ENCODE measurements around the gene BRAT1. TPM values are rescaled to one million over a fixed set of nuclear protein-coding genes. Genes with fewer than 3 reads are reported as not detected.

The BRAT1 gene
- total RNA-seq, 4 donors from 2014 or later, result 40.5 to 88.4 (median 60.6) TPM

DNA sequence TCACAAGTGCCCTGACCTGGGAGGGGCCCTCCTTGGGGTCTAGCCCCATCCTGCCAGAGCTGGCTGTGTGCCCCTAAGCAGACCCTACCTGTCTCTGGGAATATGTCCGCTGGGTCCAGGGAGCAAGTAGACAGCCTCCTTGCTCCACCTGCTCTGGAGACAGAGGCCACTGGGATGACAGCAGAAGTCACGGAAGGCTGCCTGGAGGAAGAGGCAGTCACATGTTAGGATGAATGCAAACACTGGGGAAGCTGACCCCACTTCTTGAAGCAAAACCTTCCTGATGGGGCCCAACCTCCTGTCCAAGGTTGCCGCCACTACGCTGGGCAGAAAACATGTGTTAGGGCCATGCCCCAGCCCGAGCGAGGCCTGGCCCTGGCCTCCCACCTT lies 47.4 kb downstream of the BRAT1 start:
- intact Hi-C loops (cut with DNase I; ENCODE audit: low total_unique reads), result no loop called here
- WGBS, 2 donors, result 62 to 71% methylated on average over 6 of the region's 6 CpGs
- DNase-seq (ENCODE audit: low spot score in 2 of 2), result no peak
- H3K4me3 ChIP-seq (ENCODE audit: low read depth, poor library complexity, severe bottlenecking), result no peak overlapping the region
- TF ChIP-seq POLR2A (IDR thresholded peaks at IDR 0.05), result no peak
- TF ChIP-seq, protein P1, sequence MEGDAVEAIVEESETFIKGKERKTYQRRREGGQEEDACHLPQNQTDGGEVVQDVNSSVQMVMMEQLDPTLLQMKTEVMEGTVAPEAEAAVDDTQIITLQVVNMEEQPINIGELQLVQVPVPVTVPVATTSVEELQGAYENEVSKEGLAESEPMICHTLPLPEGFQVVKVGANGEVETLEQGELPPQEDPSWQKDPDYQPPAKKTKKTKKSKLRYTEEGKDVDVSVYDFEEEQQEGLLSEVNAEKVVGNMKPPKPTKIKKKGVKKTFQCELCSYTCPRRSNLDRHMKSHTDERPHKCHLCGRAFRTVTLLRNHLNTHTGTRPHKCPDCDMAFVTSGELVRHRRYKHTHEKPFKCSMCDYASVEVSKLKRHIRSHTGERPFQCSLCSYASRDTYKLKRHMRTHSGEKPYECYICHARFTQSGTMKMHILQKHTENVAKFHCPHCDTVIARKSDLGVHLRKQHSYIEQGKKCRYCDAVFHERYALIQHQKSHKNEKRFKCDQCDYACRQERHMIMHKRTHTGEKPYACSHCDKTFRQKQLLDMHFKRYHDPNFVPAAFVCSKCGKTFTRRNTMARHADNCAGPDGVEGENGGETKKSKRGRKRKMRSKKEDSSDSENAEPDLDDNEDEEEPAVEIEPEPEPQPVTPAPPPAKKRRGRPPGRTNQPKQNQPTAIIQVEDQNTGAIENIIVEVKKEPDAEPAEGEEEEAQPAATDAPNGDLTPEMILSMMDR (IDR thresholded peaks at IDR 0.05), result no peak

DNA sequence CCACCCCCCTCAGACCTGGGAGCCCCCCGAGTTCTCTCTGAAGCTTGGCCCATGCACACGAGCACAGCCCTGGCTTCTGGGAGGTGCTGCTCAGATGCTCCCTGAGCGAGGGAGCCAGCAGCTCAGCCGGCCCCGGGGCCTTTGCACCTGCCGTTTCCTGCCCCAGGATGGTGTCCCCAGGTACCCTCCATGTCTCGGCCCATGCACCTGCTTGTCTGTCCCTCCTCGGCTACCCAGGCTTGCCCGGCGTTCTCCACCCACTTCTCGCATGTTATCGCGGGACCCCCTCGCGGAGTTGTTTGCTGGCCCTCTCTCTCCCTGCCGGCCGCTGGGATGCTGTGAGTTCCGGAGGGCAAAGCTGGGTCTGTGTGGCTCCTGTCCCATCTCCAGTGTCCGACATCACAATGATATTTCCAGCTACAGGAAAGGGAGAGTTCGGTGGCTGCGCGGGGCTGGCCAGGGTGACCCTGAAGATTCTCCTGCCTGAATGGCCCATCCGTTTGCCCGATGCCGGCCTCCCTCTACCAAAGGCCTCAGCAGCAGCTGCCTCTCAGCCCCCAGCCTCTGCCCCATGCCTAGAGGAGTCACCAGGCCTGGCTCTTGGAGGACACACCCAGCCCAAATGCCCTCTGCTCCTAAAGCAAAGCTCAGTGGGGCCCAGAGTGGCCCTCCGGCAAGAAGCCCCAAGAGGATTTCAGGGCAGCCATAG lies 48.0 kb downstream of the BRAT1 start:
- intact Hi-C loops (cut with DNase I; ENCODE audit: low total_unique reads), result no loop called here
- no peak overlapping the region for H3K4me3 ChIP-seq (ENCODE audit: low read depth, poor library complexity, severe bottlenecking)
- WGBS, 2 donors, result 87 to 92% methylated on average over 24 to 26 of the region's 26 CpGs
- no peak for TF ChIP-seq POLR2A (IDR thresholded peaks at IDR 0.05)
- TF ChIP-seq, protein P1 (IDR thresholded peaks at IDR 0.05), result no peak
- no peak for DNase-seq (ENCODE audit: low spot score in 2 of 2)

DNA sequence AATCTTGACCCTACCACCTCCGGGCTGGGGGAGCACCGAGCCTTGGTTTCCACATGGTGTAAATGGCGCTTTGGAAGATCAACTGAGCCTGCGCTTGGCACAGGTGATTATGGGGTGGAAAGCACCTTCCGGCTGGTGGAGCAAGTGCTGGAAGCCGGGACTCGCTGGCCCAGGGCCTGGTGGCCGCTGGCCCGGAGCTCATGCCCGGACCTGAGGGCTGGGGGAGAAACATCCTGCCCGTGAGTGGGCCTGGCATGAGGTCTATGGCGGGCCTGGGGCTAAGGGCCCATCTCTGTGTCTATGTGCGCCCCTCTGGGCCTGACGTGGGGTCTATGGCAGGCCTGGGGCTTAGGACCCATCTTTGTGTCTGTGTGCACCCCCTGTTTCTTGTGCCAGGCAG lies 49.9 kb downstream of the BRAT1 start:
- no peak for DNase-seq (ENCODE audit: low spot score in 2 of 2)

DNA sequence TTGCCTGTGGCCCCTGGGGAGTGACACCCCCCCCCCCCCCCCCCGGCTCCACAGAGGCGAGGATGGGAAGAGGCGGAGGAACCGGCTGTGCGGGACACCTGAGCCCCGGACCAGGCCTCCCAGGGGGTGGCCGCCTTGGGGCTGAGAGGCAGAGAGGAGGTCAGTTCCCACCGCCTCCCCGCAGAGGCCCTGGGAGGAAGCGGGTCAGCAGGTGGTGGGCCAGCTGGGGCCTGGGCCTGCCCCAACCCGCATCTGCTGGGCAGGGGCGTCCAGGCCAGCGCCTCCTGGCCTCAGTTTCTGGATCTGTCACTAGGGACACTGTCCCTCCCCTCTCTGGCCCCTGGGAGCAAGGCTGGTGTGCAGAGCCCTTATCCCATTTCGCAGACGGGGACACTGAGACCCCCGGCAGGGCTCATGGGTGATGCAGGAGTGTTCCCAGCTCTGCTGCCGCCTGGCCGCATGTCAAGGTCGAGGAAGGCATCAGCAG lies 50.4 kb downstream of the BRAT1 start:
- 60 to 76% methylated on average over 14 to 19 of the region's 19 CpGs for WGBS, 2 donors

More for the DNA sequence above, 49.9 kb downstream of the BRAT1 start:
- no peak overlapping the region for H3K4me3 ChIP-seq (ENCODE audit: low read depth, poor library complexity, severe bottlenecking)
- TF ChIP-seq, protein P1 (IDR thresholded peaks at IDR 0.05), result no peak
- TF ChIP-seq POLR2A (IDR thresholded peaks at IDR 0.05), result no peak
- intact Hi-C loops (cut with DNase I; ENCODE audit: low total_unique reads), result no loop called here
- 64 to 68% methylated on average over 4 to 7 of the region's 14 CpGs for WGBS, 2 donors

DNA sequence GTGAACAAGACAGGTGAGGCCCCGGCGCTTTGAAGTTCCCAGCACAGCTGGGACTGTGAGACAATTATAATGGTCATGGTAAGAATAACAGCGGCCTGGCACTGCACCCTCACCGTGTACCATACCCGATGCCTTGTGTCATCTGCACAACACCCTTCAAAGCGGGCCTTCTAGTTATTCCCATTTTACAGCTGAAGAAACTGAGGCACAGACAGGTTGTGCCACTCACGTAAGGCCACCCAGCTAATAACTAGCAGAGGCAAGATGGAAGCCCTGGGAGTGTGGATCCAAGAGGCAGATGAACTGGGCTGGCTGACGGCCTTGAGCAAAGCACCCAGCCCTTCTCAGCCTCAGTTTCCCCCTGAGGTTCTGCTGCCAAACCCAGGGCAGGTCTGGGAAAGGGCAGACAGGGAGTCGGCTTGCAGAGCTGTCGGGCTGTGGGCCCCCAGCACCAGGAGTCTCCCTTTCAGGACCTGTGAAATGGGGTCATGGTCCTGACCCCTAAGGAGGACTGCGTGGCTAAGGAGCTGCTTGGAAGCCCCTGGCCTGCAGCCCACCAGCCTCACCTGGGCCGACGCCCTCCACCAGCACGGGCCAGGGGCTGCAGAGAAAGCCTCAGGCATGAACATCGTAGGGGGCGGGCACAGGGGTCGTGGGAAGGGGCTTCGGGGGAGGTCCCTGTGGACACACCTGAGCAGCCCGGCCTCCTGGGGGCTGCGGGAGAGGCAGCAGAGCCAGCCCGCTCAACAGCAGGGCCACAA lies 51.0 kb downstream of the BRAT1 start:
- TF ChIP-seq POLR2A (IDR thresholded peaks at IDR 0.05), result no peak
- TF ChIP-seq, protein P1 (IDR thresholded peaks at IDR 0.05), result no peak
- DNase-seq (ENCODE audit: low spot score in 2 of 2), result no peak
- WGBS, 2 donors, result 67 to 68% methylated on average over 17 to 18 of the region's 21 CpGs
- intact Hi-C loops (cut with DNase I; ENCODE audit: low total_unique reads), result no loop called here
- H3K4me3 ChIP-seq (ENCODE audit: low read depth, poor library complexity, severe bottlenecking), result no peak overlapping the region

More for the DNA sequence above, 50.4 kb downstream of the BRAT1 start:
- H3K4me3 ChIP-seq (ENCODE audit: low read depth, poor library complexity, severe bottlenecking), result no peak overlapping the region
- intact Hi-C loops (cut with DNase I; ENCODE audit: low total_unique reads), result no loop called here
- DNase-seq (ENCODE audit: low spot score in 2 of 2), result no peak
- TF ChIP-seq, protein P1 (IDR thresholded peaks at IDR 0.05), result no peak
- no peak for TF ChIP-seq POLR2A (IDR thresholded peaks at IDR 0.05)

Measured in lower leg skin (tissue), 4 donors.